TTC549 (cell line): ENCODE measurements around the gene C1QBP.
A peak's percentile ranks its signal among the peaks of the same experiment; 100 is the strongest.
"Not testable (repeated sequence)": the region's sequence is repeated elsewhere in the genome, so short reads cannot be mapped to it uniquely, and the experiment has no call there.

Experiments used
- FAIRE-seq: peaks from 2 replicates; lab custom pipeline; 2012; peaks lifted over from hg19 to GRCh38; lab: Jason Lieb, UNC

Gene C1QBP

GRCh38 chr17:5431949-5432556 lies 6.9 kb downstream of the C1QBP start:
- no peak for FAIRE-seq

DNA sequence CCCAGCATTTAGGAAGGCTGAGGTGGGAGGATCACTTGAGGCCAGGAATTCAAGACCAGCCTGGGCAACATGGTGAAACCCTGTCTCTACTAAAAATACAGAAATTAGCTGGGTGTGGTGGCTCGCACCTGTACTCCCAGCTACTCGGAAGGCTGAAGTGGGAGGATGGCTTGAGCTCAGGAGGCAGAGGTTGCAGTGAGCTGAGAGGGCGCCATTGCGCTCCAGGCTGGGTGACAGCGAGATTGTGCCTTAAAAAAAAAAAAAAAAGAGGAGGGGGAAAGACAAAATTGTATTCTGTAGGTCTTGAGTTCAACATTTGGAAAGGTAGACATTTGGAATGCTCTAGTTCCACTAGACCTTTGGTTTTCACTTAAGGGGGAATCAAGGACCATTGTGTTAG lies 7.7 kb downstream of the C1QBP start:
- FAIRE-seq = not testable (repeated sequence)

DNA sequence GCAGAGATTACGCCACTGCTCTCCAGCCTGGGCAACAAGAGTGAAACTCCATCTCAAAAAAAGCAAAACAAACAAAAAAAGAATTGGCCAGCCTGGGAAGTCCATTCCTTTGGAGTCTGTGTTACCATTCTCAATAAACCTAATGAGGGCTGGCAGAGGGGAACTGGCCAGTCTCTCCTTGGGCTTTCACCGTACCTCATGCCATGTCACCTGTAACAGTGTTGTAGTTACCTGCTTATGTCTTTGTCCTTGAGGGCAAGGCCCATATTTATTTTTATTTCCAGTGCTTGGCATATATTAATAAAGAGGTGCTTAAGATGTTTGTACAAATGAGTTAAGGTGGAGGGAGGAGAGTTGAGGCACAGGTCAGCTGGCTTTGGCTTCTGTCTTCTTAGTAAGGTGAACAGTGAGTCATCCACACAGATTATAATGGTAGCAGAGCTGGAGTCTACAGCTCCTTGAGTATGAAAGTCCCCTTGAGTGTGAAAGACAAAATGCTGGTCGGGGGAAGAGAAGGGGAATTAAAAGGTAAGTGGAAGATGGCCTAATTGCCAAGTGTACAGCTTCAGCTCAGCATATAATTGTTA lies 8.4 kb downstream of the C1QBP start:
- no peak for FAIRE-seq

DNA sequence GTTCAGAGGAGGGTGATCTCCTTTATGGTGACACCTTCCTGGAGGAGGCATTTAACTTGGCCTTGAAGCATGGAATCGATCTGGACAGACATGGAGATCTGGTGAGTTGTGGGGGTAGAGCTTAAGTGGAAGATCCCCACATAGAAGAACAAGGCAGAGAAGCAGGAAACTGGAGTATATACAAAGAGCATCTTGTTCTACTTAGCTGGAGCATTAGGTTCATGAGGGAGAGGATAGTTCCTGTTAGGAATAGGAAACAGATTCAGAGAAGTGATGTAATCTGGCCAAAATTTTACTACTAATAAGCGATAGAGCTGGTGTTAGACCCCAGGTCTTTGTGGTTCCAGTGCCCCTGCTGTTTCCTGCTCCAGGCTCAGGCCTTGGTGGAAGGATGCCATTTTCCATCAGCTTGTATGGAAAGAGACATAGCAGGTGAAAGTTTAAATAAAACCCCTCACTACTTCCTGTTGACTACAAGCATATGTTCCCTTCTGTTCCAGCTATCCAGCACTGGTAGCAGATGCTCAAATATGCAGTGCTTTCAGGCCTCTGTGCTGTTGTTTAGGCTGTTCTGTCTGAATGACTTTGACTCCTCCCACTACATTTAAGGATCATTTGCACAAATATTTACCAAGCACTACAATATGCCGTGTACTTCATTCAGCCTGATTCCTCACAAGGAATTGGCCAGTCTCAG lies 9.6 kb downstream of the C1QBP start:
- FAIRE-seq = no peak

- FAIRE-seq = no peak
These were observed 13.1 kb downstream of the C1QBP start for GRCh38 chr17:5425826-5426225.

DNA sequence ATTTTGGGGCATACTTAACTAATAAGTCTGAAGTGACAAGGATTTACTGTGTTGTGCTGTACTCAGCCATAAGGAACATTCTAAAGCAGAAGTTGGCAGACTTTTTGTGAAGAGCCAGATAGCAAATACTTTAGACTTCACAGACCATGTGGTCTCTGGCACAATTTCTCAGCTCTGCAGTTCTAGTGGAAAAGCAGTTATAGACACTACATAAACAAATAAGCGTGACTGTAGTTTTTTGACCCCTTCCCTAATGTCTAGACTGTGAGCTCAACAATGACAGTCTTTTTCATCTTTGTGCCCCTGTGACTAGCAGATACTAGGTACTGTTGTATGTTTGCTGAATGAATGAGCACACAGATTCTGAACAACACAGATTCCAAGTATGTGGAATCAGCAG lies 14.0 kb downstream of the C1QBP start:
- no peak for FAIRE-seq

- no peak for FAIRE-seq
These were observed 16.4 kb downstream of the C1QBP start for GRCh38 chr17:5422505-5422904.

DNA sequence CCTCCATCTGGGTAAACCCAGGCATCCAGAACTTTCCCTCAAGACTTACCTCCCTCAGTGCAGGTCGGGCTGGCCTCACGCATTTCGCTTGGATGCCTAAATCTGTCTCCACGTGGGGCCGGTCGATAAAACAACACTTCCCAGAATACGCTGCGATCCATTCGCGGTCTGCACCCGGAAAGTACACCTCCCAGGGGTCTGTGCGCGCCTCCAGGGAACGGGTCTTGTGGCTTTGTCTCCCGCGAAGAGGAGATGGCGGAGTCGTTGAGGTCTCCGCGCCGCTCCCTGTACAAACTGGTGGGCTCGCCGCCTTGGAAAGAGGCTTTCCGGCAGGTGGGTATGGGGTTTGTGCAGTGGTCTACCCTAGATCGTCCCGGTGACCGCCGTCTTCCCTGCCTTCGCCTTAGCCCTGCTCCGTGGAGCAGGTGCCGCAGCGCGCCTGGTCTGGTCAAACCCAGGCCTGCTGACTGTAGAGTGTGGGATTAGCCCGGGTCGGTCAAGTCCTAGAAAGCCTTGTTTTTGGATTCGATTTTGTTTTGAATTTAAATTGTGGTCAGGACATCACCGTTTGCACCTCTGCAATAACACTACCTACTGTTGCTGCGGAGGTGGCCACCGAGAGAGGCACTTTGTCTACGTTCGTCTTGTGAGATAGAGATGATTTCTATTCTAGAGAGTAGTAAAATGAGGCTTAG lies 18.8 kb downstream of the C1QBP start, which contains the start of gene RPAIN:
Gene RPAIN (plus strand): TSS at position 224 of the 695 bp plus-strand sequence. CDS start 29 bp downstream, at position 253.
- FAIRE-seq = no peak

- FAIRE-seq = peak; percentile 91
These were observed 19.5 kb downstream of the C1QBP start, which contains the start of gene NUP88 for GRCh38 chr17:5419356-5419958. Gene NUP88 (minus strand): TSS chr17:5419662. CDS start chr17:5419650, 12 bp downstream.

DNA sequence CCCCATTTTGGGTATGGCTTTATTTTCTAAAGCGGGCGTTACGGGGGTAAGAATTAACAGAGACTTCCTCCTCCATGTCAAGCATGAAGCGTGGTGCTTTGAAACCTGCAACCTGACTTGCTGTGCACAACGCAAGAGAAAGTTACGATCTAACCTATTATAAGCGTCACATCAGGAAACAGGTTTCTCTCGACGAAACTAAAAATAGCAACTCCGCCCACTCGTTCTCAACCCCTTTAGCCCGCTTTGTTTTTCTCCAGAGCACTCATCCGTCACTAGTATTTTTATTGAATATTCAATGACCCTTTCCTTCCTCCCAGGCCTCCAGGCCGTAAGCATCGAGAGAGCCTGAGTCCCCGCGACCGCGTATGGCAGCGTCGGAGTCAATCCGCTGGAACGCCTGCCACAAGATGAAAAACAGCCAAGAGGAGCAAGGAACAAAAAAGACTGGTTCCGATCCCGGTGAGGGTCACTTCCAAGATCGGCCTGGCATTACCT lies 20.0 kb downstream of the C1QBP start:
- no peak for FAIRE-seq

DNA sequence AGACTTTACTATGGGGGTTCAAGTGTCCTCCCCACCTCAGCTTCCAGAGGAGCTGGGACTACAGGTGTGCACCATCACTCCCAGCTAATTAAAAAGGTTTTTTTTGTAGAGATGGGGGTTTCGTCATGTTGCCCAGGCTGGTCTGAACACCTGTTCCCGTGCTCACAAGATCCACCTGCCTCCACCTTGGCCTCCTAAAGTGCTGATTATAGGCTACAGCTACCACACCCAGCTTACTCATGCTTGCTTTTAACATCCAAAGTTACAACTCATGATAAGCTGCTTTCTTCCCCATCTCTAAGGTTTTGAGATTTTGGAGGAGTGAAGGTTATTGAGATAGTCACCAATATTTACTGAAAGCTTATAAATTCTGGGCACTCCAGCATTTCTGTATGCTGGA lies 22.1 kb downstream of the C1QBP start:
- FAIRE-seq = no peak

DNA sequence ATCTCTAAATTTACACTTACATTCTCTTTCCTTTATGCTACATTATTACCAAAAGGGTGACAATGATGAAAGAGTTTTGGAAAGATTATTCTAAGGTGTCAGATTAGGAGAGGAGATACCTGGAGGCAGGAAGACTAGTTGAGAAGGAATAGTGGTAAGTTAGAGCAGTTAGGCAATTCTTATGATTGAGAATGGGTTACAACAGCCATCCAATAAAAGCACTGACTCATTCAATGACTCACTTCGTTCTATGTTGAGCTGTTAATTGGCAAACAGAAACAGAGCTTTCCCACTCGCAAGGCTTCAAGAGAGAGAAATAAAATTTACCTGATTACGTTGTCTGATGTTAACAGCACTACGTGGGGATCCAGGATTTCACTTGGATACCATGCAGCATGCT lies 25.3 kb downstream of the C1QBP start:
- no peak for FAIRE-seq

DNA sequence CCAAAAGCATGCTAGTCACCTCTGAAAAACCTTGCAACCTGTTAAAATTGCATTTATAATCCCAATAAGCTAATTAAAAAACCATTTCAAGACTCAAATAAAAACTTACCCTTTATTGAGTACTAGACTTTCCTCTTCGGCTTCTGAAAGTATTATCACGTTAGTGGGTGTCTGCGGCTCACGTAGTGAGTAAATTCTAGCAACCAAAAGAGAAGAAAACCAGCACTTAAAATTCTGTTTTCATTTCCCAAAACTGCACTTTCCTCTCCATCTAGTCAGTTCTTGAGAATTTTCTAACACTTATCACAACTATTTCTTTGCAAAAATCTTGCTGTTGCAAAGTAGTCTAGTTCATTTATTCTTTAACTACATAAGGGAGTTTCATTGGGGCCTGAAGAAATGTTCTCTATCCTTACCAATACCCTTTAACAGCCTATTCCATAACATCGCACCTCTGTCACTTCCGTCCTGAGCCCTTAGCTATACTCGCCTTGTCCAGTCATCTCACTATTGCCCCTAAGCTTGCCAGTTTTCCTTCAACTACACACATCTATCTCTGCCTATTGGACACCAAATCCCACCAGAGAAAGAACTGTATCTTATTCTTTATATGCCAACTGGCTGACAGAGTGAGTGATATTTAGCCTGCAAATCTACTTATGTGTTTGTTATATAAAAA lies 28.2 kb downstream of the C1QBP start:
- no peak for FAIRE-seq

- no peak for FAIRE-seq
These were observed 30.8 kb downstream of the C1QBP start for GRCh38 chr17:5408186-5408585.

- FAIRE-seq = no peak
These were observed 33.6 kb downstream of the C1QBP start for GRCh38 chr17:5405400-5405799.

DNA sequence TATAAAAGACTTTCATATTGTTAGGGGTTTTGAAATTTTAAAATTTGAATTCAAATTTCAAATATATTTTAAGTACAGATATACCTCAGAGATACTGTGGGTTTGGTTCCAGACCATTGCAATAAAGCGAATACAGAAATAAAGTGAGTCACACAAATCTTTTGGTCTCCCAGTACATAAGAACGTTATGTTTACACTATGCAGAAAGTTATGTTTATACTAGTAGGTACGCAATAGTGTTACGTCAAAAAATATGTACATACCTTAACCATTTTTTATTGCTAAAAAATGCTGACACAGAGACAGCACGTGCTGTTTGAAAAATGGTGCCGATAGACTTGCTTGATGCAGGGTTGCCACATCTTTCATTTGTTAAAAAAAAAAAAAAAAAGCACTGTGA lies 39.2 kb downstream of the C1QBP start:
- no peak for FAIRE-seq

- FAIRE-seq = no peak
These were observed 42.3 kb downstream of the C1QBP start for GRCh38 chr17:5396612-5397011.

GRCh38 chr17:5391678-5392077 lies 47.3 kb downstream of the C1QBP start:
- no peak for FAIRE-seq
